Small intestine (tissue), 7 donors: ENCODE data around the gene RNF141. TPM values are rescaled to one million over a fixed set of nuclear protein-coding genes. Genes with fewer than 3 reads are reported as not detected.

Experiments
- DNase-seq, 2 donors: peaks; one replicate each; pipeline versions ENCODE4 v3.0.0 to v3.0.0-alpha.2; 2013
- FAIRE-seq: peaks from 2 replicates; lab custom pipeline; 2012; peaks lifted over from hg19 to GRCh38; lab: Jason Lieb, UNC
- H3K27ac ChIP-seq, 3 donors: one replicate each; pipeline ENCODE4 v1.5.1; 2013; ENCODE audit warnings: low read length in 2 of 3, mild to moderate bottlenecking in 2 of 3, control low read depth in 1 of 3, inconsistent platforms in 1 of 3, low read depth in 1 of 3, moderate library complexity in 1 of 3
- H3K27me3 ChIP-seq, 3 donors: one replicate each; pipeline ENCODE4 v1.6.1; 2013; ENCODE audit warnings: low read length in 3 of 3, inconsistent platforms in 1 of 3; ENCODE audit not compliant: control insufficient read depth in 3 of 3, insufficient read depth in 3 of 3
- H3K36me3 ChIP-seq, 3 donors: one replicate each; pipeline ENCODE4 v1.6.1; 2013; ENCODE audit warnings: low read length in 3 of 3, inconsistent platforms in 1 of 3, low read depth in 1 of 3, mild to moderate bottlenecking in 1 of 3, moderate library complexity in 1 of 3; ENCODE audit not compliant: control insufficient read depth in 3 of 3, insufficient read depth in 2 of 3
- H3K4me1 ChIP-seq, 3 donors: one replicate each; pipeline ENCODE4 v1.6.1; 2013; ENCODE audit warnings: low read length in 2 of 3, inconsistent platforms in 1 of 3, low read depth in 1 of 3, mild to moderate bottlenecking in 1 of 3, moderate library complexity in 1 of 3; ENCODE audit not compliant: control insufficient read depth in 3 of 3, insufficient read depth in 2 of 3
- H3K4me3 ChIP-seq, 3 donors: one replicate each; pipeline ENCODE4 v1.5.1; 2013; ENCODE audit warnings: low read length in 3 of 3, control low read depth in 1 of 3, inconsistent platforms in 1 of 3, low read depth in 1 of 3, mild to moderate bottlenecking in 1 of 3, moderate library complexity in 1 of 3
- H3K9me3 ChIP-seq, 2 donors: one replicate each; pipeline ENCODE4 v1.6.1; 2013; ENCODE audit warnings: low read depth in 1 of 2, low read length in 1 of 2; ENCODE audit not compliant: control insufficient read depth in 2 of 2, insufficient read depth in 1 of 2
- WGBS, 3 donors: extraction: QIAGEN DNeasy Blood & Tissue Kit; methylation state at CpG; one replicate each; pipeline ENCODE4 v1.1.7; 2013; 5-methylcytosine and 5-hydroxymethylcytosine counted together
- polyA plus RNA-seq, 4 donors: library from polyadenylated mRNA; stranded (reverse) in 3 of 4; unstranded in 1 of 4; fragments of 200-250 nt in 3 of 4; fragments of 120-200 nt in 1 of 4; gene quantifications; one replicate each; pipeline versions ENCODE4 v1.2.1 to v1.2.3, GENCODE V29; 2013
- donor health status: healthy with polysubstance abuse.
- donor health status: control.
- donor health status: control.
- donor health status: Bipolar disorder and iron deficiency.
- donor health status: healthy.

RNF141 gene
- polyA plus RNA-seq, 4 donors, result 13.2 to 35.6 (median 20.0) TPM

DNA sequence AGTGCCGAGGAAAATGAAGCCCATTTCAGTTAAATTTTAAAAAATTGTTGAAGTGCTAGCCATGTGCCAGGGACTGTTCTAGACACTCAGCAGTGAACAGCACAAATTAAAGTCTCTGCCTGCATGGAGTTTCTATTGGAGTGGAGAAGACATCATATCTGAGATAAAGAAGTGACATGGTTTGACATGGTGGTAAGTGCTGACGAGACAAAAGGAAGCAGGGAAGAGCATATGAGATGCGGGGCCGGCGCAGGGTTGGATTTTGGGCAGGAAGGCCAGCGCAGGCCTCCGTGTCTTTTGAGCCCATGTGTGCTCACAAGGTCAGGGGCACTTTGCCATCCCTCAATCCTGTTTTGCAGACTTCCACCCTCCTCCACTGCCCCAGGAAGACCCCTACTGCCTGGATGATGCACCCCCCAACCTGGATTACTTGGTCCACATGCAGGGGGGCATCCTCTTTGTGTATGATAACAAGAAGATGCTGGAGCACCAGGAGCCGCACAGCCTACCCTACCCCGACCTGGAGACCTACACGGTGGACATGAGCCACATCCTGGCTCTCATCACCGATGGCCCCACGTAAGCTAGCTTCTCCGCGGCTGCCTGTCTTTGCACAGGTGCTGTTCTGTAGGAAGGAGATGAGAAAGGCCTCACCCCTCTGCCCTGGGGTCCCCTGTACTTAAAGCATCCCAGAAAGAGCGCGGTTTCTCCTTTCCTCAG, 56.4 kb downstream of the RNF141 start:
- peaks cover 0 to 13% (median 3%) of the 10 kb centered on the region in 3 donors for H3K36me3 ChIP-seq
- WGBS, 3 donors, result 89 to 91% (median 89%) methylated on average over 16 of the region's 16 CpGs
- DNase-seq, result no peak

DNA sequence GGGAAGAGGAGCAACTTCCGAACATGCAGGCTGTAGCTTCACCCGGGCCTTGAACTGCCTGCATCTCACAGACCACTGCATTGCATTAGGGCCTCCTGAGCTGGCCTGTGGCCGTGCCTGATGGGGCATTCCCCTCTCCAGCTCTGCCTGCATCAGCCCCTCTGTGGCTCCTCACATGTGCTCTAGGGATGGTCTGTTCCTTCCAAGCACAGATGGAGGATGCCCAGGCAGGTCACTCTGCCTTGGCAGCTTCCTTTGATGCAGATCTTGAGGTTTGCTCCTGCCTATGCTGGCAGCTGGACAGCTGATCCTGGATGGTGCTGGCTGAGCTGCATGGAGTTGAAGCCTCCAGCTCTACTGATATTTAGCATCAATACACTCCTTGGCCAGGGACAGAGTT, 57.4 kb downstream of the RNF141 start:
- Histone ChIP-seq H3K27me3 (no peaks in the 10 kb centered on the region), H3K9me3 (no peaks in the 10 kb centered on the region), H3K36me3 (peaks cover 0 to 15% (median 0%) of the 10 kb centered on the region in 3 donors), H3K27ac (no peak overlapping the region), H3K4me3 (no peak overlapping the region), H3K4me1 (peaks cover 0 to 2% (median 0%) of the 10 kb centered on the region in 3 donors)
- DNase-seq (no peak), FAIRE-seq (no peak)
- WGBS, 3 donors, result 60 to 73% (median 64%) methylated on average over 3 of the region's 3 CpGs

More for the DNA sequence above, 56.4 kb downstream of the RNF141 start:
- no peak for FAIRE-seq
- H3K27me3 ChIP-seq, result no peaks in the 10 kb centered on the region
- no peak overlapping the region for H3K27ac ChIP-seq
- peaks cover 0 to 4% (median 0%) of the 10 kb centered on the region in 3 donors for H3K4me1 ChIP-seq
- H3K4me3 ChIP-seq, result no peak overlapping the region
- H3K9me3 ChIP-seq, result no peaks in the 10 kb centered on the region

DNA sequence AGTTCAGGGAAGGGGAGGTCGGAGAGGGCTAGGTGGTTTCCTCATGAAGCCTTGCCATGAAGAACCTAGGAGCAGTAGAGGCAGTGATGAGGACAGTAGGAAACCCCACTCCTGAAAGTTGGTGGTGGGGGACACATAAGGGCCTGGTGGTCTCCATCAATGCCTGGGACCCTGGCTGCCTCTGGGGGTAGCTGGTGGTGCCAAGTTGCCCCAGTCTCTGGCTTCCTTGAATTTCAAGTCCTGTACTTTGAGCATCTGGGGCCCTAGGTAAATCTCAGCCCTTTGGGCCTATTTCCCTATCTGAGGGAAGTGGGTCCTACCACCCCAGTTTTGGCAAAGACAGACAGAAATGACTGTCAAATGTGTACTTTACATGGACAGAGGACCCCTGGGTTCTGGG, 57.8 kb downstream of the RNF141 start:
- Histone ChIP-seq H3K4me1 (no peaks in the 10 kb centered on the region), H3K9me3 (no peaks in the 10 kb centered on the region), H3K4me3 (no peak overlapping the region), H3K27ac (no peak overlapping the region), H3K36me3 (peaks cover 0 to 17% (median 0%) of the 10 kb centered on the region in 3 donors), H3K27me3 (no peaks in the 10 kb centered on the region)
- WGBS, 3 donors, result 98 to 100% (median 100%) methylated on average over 1 of the region's 1 CpG
- DNase-seq (no peak), FAIRE-seq (no peak)

DNA sequence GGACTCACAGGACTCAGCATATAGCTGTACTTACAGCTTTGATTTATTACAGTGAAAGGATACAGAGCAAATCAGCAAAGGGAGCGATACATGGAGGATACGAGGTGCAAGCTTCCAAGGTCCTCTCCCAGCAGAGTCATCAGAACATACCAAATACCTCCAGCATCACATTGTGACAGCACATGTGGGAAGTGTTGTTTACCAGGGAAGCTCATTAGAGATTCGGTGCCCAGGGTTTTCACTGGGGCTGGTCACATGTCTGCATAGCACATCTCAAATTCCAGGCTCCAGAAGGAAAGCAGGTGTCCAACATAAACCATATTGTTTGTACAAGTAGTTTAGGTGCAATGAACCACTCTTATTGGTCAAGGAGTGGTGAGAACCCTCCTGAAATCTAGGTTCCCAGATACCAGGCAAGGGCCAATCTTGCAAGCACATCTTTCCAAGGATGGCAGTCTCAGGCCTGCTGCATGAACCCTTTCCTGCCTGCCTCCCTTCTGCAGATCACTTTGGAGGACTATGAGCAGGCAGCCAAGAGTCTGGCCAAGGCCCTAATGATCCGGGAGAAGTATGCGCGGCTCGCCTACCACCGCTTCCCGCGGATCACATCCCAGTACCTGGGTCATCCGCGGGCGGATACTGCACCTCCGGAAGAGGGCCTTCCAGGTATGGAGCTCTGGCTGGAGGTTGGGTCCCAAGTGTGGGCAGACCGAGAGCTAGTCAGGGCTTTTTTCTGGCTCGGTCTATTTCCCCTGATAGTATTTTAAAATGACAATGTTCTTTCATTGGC, 59.2 kb downstream of the RNF141 start:
- Histone ChIP-seq H3K27me3 (no peaks in the 10 kb centered on the region), H3K36me3 (peaks cover 0 to 11% (median 0%) of the 10 kb centered on the region in 3 donors), H3K4me3 (no peak overlapping the region), H3K4me1 (no peaks in the 10 kb centered on the region), H3K27ac (no peak overlapping the region), H3K9me3 (no peaks in the 10 kb centered on the region)
- FAIRE-seq (no peak), DNase-seq (no peak)
- WGBS, 3 donors, result 90 to 96% (median 91%) methylated on average over 16 of the region's 16 CpGs

DNA sequence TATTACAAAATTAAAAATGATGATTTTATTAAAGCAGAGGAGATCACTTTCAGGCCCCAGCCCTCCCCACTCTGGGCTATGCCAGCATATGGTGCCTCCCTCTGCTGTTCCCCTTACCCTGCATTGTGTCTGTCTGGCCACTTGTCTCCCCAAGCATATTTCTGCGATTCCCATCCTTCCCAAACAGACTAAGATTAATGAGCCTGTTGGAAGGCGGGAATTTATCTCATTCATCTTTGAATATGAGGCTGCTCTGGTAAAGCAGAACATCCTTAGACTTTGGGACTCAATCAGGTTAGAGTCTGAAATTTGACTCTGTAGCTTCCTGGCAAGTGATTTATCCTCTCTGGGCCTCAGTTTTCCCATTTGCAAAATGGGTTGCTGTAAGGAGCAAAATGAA, 60.2 kb downstream of the RNF141 start:
- peaks cover 0 to 11% (median 0%) of the 10 kb centered on the region in 3 donors for H3K36me3 ChIP-seq
- 77 to 91% (median 89%) methylated on average over 2 of the region's 2 CpGs for WGBS, 3 donors
- H3K4me3 ChIP-seq, result no peak overlapping the region
- H3K9me3 ChIP-seq, result no peaks in the 10 kb centered on the region
- H3K4me1 ChIP-seq, result no peaks in the 10 kb centered on the region
- DNase-seq, result no peak
- no peaks in the 10 kb centered on the region for H3K27me3 ChIP-seq
- no peak overlapping the region for H3K27ac ChIP-seq
- FAIRE-seq, result no peak

DNA sequence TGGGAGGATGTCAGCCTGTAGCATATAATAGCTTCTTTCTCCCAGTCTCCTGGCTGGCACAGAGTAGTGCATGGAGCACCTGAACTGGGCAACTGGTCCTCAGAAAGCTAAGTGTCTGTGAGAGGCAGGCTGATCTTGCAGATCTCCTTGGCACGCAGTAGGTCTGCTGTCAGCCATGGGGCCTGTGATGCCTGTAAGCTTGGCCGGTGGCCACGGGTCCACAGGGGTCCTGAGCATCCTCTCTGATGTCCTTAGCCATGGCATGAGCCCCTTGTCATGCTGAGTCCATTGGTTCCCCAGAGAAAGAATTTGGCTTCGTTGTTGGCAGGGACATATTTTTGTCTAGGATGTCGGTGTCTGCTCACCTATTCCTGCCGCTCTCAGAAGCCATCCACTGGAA, 61.0 kb downstream of the RNF141 start:
- FAIRE-seq (no peak), DNase-seq (no peak)
- 90 to 95% (median 91%) methylated on average over 6 of the region's 6 CpGs for WGBS, 3 donors
- Histone ChIP-seq H3K9me3 (no peaks in the 10 kb centered on the region), H3K4me1 (no peaks in the 10 kb centered on the region), H3K4me3 (no peak overlapping the region), H3K27ac (no peak overlapping the region), H3K27me3 (no peaks in the 10 kb centered on the region), H3K36me3 (peaks cover 0 to 11% (median 0%) of the 10 kb centered on the region in 3 donors)

DNA sequence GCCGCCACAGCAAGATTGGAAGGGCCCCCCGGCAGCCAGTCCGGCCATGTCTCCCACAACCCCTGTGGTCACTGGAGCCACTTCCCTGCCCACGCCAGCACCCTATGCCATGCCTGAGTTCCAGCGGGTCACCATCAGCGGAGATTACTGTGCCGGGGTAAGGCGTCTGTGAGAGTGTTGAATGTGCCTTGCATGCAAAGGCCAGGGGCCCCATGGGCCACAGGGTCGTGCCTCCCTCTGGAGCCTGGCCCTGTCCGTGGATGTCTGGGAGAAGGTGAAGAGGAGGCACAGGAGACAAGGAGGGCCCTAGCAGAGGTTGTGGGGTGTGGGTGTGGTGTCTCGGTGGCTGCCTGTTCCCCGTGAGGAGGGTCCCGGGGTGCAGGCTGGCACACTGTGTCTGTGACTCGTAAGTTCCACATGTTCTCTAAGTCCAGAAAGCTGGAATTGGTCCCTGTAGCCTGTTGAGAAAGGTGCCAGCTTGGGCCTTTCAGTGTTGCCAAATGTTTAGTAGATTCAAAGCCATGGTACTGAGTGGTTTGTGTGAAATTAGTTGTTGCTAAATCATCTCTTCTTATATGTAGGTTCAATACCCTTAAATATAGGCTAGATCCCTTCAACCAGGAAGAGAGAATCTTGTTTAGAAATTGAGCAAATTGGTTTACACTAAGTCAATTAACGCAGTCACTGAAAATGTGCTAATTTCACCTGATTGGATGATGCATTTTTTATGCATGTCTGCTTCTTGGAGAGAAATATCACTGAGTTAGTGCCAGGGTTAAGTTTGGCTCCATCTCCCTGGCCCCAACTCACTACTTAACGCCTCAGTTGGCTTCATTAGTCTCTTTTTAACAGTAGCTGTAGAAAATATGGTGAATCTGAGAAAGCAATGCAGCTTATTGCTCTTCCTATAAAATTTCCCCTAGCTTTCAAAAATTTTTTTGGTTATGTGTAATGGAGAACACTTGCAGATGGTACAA, 62.1 kb downstream of the RNF141 start:
- FAIRE-seq, result no peak
- 89 to 93% (median 92%) methylated on average over 16 of the region's 16 CpGs for WGBS, 3 donors
- H3K36me3 ChIP-seq, result peaks cover 0 to 13% (median 0%) of the 10 kb centered on the region in 3 donors
- H3K4me3 ChIP-seq, result no peak overlapping the region
- H3K9me3 ChIP-seq, result no peaks in the 10 kb centered on the region
- H3K27ac ChIP-seq, result no peak overlapping the region
- H3K27me3 ChIP-seq, result no peaks in the 10 kb centered on the region
- no peaks in the 10 kb centered on the region for H3K4me1 ChIP-seq
- DNase-seq, result no peak

DNA sequence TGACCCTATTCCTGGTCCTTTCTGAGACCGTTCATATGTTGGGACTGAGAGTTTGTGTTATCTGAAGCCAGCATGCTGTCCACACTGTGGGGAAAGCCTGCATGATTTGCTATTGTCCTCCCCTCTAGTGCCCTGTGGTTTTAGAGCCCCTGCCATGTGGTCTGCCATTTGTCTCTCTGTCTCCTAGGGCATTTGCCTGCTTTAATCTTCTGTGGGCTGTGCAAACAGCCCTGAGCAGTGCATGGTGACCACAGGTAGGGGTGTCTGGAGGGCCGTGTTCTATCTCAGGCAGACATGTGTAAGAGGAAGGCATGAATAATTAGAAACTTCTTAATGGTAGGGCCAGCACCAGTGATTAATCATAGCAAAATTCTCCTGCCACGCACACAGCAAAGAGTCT, 62.9 kb downstream of the RNF141 start:
- Histone ChIP-seq H3K4me3 (no peak overlapping the region), H3K9me3 (no peaks in the 10 kb centered on the region), H3K36me3 (peaks cover 0 to 13% (median 0%) of the 10 kb centered on the region in 3 donors), H3K27ac (no peak overlapping the region), H3K27me3 (no peaks in the 10 kb centered on the region), H3K4me1 (no peaks in the 10 kb centered on the region)
- FAIRE-seq (no peak), DNase-seq (no peak)
- WGBS, 3 donors, result 82 to 87% (median 86%) methylated on average over 3 of the region's 3 CpGs
